ENCODE measurements around the gene BLMH.

BLMH gene

GRCh38 chr17:30323895-30324319 lies 32.2 kb upstream of the BLMH start:
- no peaks in the 10 kb centered on the region for H3K9me3 ChIP-seq (ENCODE audit: control insufficient read depth, insufficient read depth, low read length)
- H3K9ac ChIP-seq (ENCODE audit: low read depth, low read length), result no peak overlapping the region
- no peaks in the 10 kb centered on the region for H3K4me1 ChIP-seq (ENCODE audit: control insufficient read depth, insufficient read depth, low read length)

DNA sequence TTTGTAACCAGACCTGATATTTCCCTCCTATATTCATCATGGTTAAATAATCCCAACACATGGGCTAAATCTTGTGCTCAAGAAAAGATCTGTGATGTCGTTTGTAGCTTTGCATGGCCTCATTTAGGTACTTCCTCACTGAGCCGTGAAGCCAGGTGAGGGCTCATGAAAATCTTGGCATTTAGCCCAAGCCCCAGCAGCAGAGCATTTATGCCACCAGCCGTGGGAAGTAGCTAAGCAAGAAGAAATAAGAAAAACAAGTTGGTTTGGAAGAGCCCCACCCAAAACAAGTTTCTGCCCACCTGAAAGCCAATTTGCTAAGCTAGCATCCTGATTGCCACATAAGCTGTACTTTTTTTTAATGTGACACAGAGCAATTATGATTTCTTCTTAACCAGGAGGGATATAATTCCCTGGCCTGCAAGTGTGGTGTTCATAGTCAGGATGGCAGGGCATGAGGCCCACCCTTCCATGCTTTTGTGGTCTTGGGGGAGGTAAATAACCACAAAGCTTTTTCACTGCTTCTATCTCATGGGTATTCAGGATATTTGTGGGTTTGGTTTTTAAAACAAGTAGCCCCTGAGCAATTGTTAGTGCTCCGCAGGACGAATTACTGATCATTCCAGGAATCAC lies 31.6 kb upstream of the BLMH start:
- Histone ChIP-seq H3K36me3 (ENCODE audit: control insufficient read depth, insufficient read depth, low read length) (no peaks in the 10 kb centered on the region), H3K9ac (ENCODE audit: low read depth, low read length) (no peak overlapping the region), H3K4me1 (ENCODE audit: control insufficient read depth, insufficient read depth, low read length) (no peaks in the 10 kb centered on the region), H3K4me3 (ENCODE audit: low read depth, low read length) (no peak overlapping the region), H3K9me3 (ENCODE audit: control insufficient read depth, insufficient read depth, low read length) (no peaks in the 10 kb centered on the region), H3K27me3 (ENCODE audit: control insufficient read depth, insufficient read depth, low read length) (no peaks in the 10 kb centered on the region)

More at GRCh38 chr17:30323895-30324319, 32.2 kb upstream of the BLMH start:
- Histone ChIP-seq H3K27me3 (ENCODE audit: control insufficient read depth, insufficient read depth, low read length) (no peaks in the 10 kb centered on the region), H3K4me3 (ENCODE audit: low read depth, low read length) (no peak overlapping the region), H3K36me3 (ENCODE audit: control insufficient read depth, insufficient read depth, low read length) (no peaks in the 10 kb centered on the region)

DNA sequence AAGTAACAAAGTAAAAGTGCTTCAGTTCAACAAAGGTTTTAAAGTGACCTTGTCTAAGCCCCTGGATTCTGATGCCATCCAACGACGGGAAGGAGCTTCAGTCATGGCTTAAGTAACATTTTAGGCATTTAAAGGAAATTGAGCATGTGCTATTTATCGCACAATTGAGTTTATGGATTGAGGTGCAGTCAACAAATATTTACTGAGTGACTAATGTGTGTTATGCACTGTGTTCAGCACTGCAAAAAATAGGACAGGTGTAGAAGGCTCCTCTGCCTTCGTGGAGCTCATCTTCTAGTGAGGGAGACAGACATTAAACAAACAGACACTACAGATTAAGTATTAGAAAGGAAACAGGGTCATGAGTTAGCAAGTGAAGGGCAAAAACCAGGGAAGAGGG lies 29.6 kb upstream of the BLMH start:
- H3K9me3 ChIP-seq (ENCODE audit: control insufficient read depth, insufficient read depth, low read length), result no peaks in the 10 kb centered on the region
- no peaks in the 10 kb centered on the region for H3K4me1 ChIP-seq (ENCODE audit: control insufficient read depth, insufficient read depth, low read length)
- no peak overlapping the region for H3K4me3 ChIP-seq (ENCODE audit: low read depth, low read length)
- no peaks in the 10 kb centered on the region for H3K36me3 ChIP-seq (ENCODE audit: control insufficient read depth, insufficient read depth, low read length)
- no peak overlapping the region for H3K9ac ChIP-seq (ENCODE audit: low read depth, low read length)
- H3K27me3 ChIP-seq (ENCODE audit: control insufficient read depth, insufficient read depth, low read length), result no peaks in the 10 kb centered on the region

- H3K9me3 ChIP-seq (ENCODE audit: control insufficient read depth, insufficient read depth, low read length), result no peaks in the 10 kb centered on the region
- H3K27me3 ChIP-seq (ENCODE audit: control insufficient read depth, insufficient read depth, low read length), result no peaks in the 10 kb centered on the region
- no peak overlapping the region for H3K9ac ChIP-seq (ENCODE audit: low read depth, low read length)
- H3K4me1 ChIP-seq (ENCODE audit: control insufficient read depth, insufficient read depth, low read length), result no peaks in the 10 kb centered on the region
- H3K4me3 ChIP-seq (ENCODE audit: low read depth, low read length), result no peak overlapping the region
- no peaks in the 10 kb centered on the region for H3K36me3 ChIP-seq (ENCODE audit: control insufficient read depth, insufficient read depth, low read length)
Observed at GRCh38 chr17:30318155-30318554, 26.4 kb upstream of the BLMH start.

GRCh38 chr17:30316736-30317135 lies 25.0 kb upstream of the BLMH start:
- Histone ChIP-seq H3K9me3 (ENCODE audit: control insufficient read depth, insufficient read depth, low read length) (no peaks in the 10 kb centered on the region), H3K4me1 (ENCODE audit: control insufficient read depth, insufficient read depth, low read length) (no peaks in the 10 kb centered on the region), H3K27me3 (ENCODE audit: control insufficient read depth, insufficient read depth, low read length) (no peaks in the 10 kb centered on the region), H3K4me3 (ENCODE audit: low read depth, low read length) (no peak overlapping the region), H3K9ac (ENCODE audit: low read depth, low read length) (no peak overlapping the region), H3K36me3 (ENCODE audit: control insufficient read depth, insufficient read depth, low read length) (no peaks in the 10 kb centered on the region)

GRCh38 chr17:30315106-30315505 lies 23.4 kb upstream of the BLMH start:
- H3K4me3 ChIP-seq (ENCODE audit: low read depth, low read length), result no peak overlapping the region
- no peaks in the 10 kb centered on the region for H3K9me3 ChIP-seq (ENCODE audit: control insufficient read depth, insufficient read depth, low read length)
- no peaks in the 10 kb centered on the region for H3K27me3 ChIP-seq (ENCODE audit: control insufficient read depth, insufficient read depth, low read length)
- H3K4me1 ChIP-seq (ENCODE audit: control insufficient read depth, insufficient read depth, low read length), result no peaks in the 10 kb centered on the region
- H3K36me3 ChIP-seq (ENCODE audit: control insufficient read depth, insufficient read depth, low read length), result no peaks in the 10 kb centered on the region
- no peak overlapping the region for H3K9ac ChIP-seq (ENCODE audit: low read depth, low read length)

- Histone ChIP-seq H3K4me1 (ENCODE audit: control insufficient read depth, insufficient read depth, low read length) (no peaks in the 10 kb centered on the region), H3K9ac (ENCODE audit: low read depth, low read length) (no peak overlapping the region), H3K9me3 (ENCODE audit: control insufficient read depth, insufficient read depth, low read length) (no peaks in the 10 kb centered on the region), H3K36me3 (ENCODE audit: control insufficient read depth, insufficient read depth, low read length) (no peaks in the 10 kb centered on the region), H3K27me3 (ENCODE audit: control insufficient read depth, insufficient read depth, low read length) (no peaks in the 10 kb centered on the region), H3K4me3 (ENCODE audit: low read depth, low read length) (no peak overlapping the region)
Observed at GRCh38 chr17:30314474-30314873, 22.7 kb upstream of the BLMH start.

GRCh38 chr17:30312226-30312625 lies 20.5 kb upstream of the BLMH start:
- Histone ChIP-seq H3K9me3 (ENCODE audit: control insufficient read depth, insufficient read depth, low read length) (no peaks in the 10 kb centered on the region), H3K4me3 (ENCODE audit: low read depth, low read length) (no peak overlapping the region), H3K9ac (ENCODE audit: low read depth, low read length) (no peak overlapping the region), H3K36me3 (ENCODE audit: control insufficient read depth, insufficient read depth, low read length) (no peaks in the 10 kb centered on the region), H3K27me3 (ENCODE audit: control insufficient read depth, insufficient read depth, low read length) (no peaks in the 10 kb centered on the region), H3K4me1 (ENCODE audit: control insufficient read depth, insufficient read depth, low read length) (no peaks in the 10 kb centered on the region)

GRCh38 chr17:30310562-30310961 lies 18.8 kb upstream of the BLMH start:
- Histone ChIP-seq H3K36me3 (ENCODE audit: control insufficient read depth, insufficient read depth, low read length) (no peaks in the 10 kb centered on the region), H3K27me3 (ENCODE audit: control insufficient read depth, insufficient read depth, low read length) (no peaks in the 10 kb centered on the region), H3K9ac (ENCODE audit: low read depth, low read length) (no peak overlapping the region), H3K4me3 (ENCODE audit: low read depth, low read length) (no peak overlapping the region), H3K4me1 (ENCODE audit: control insufficient read depth, insufficient read depth, low read length) (no peaks in the 10 kb centered on the region), H3K9me3 (ENCODE audit: control insufficient read depth, insufficient read depth, low read length) (no peaks in the 10 kb centered on the region)

GRCh38 chr17:30309591-30309990 lies 17.8 kb upstream of the BLMH start:
- H3K4me3 ChIP-seq (ENCODE audit: low read depth, low read length), result no peak overlapping the region
- no peaks in the 10 kb centered on the region for H3K4me1 ChIP-seq (ENCODE audit: control insufficient read depth, insufficient read depth, low read length)
- H3K36me3 ChIP-seq (ENCODE audit: control insufficient read depth, insufficient read depth, low read length), result no peaks in the 10 kb centered on the region
- no peaks in the 10 kb centered on the region for H3K27me3 ChIP-seq (ENCODE audit: control insufficient read depth, insufficient read depth, low read length)
- H3K9me3 ChIP-seq (ENCODE audit: control insufficient read depth, insufficient read depth, low read length), result no peaks in the 10 kb centered on the region
- H3K9ac ChIP-seq (ENCODE audit: low read depth, low read length), result no peak overlapping the region

- no peaks in the 10 kb centered on the region for H3K36me3 ChIP-seq (ENCODE audit: control insufficient read depth, insufficient read depth, low read length)
- no peaks in the 10 kb centered on the region for H3K27me3 ChIP-seq (ENCODE audit: control insufficient read depth, insufficient read depth, low read length)
- H3K4me3 ChIP-seq (ENCODE audit: low read depth, low read length), result no peak overlapping the region
- H3K4me1 ChIP-seq (ENCODE audit: control insufficient read depth, insufficient read depth, low read length), result no peaks in the 10 kb centered on the region
- no peaks in the 10 kb centered on the region for H3K9me3 ChIP-seq (ENCODE audit: control insufficient read depth, insufficient read depth, low read length)
- H3K9ac ChIP-seq (ENCODE audit: low read depth, low read length), result no peak overlapping the region
Observed at GRCh38 chr17:30308406-30308805, 16.7 kb upstream of the BLMH start.

DNA sequence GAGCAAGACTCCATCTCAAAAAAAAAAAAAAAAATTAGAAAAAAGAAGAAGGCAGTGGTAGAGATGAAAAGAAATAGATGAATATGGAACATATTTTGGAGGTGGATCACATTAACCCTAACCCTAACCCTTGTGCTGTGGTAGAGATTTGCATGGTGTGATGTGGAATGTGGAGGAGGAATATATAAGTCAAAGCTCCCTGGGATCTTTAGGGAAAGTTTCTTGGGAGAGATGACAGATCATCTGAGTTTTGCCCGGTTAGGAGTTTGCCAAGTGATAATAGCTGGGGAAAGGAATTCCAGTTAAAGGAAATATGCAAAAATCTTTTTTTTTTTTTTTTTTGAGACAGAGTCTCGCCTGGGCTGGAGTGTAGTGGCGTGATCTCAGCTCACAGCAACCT lies 13.0 kb upstream of the BLMH start:
- H3K4me3 ChIP-seq (ENCODE audit: low read depth, low read length), result no peak overlapping the region
- no peaks in the 10 kb centered on the region for H3K4me1 ChIP-seq (ENCODE audit: control insufficient read depth, insufficient read depth, low read length)
- H3K9ac ChIP-seq (ENCODE audit: low read depth, low read length), result no peak overlapping the region
- no peaks in the 10 kb centered on the region for H3K27me3 ChIP-seq (ENCODE audit: control insufficient read depth, insufficient read depth, low read length)
- no peaks in the 10 kb centered on the region for H3K9me3 ChIP-seq (ENCODE audit: control insufficient read depth, insufficient read depth, low read length)
- no peaks in the 10 kb centered on the region for H3K36me3 ChIP-seq (ENCODE audit: control insufficient read depth, insufficient read depth, low read length)
